ENCODE results near the gene KCNQ1.

Gene KCNQ1

GRCh38 chr11:2820976-2821375, 376.2 kb downstream of the KCNQ1 start:
- DNase-seq: no peak

- no peak for DNase-seq
Measured at GRCh38 chr11:2821891-2822290, 377.1 kb downstream of the KCNQ1 start.

- DNase-seq: no peak
Measured at GRCh38 chr11:2824851-2825250, 380.0 kb downstream of the KCNQ1 start.

- DNase-seq: no peak
Measured at GRCh38 chr11:2825261-2825888, 380.6 kb downstream of the KCNQ1 start.

GRCh38 chr11:2825889-2826678, 381.3 kb downstream of the KCNQ1 start:
- DNase-seq: no peak

- DNase-seq: no peak
Measured at GRCh38 chr11:2826679-2827056, 381.9 kb downstream of the KCNQ1 start.

GRCh38 chr11:2827256-2827655, 382.4 kb downstream of the KCNQ1 start:
- no peak for DNase-seq

GRCh38 chr11:2827792-2828191, 383.0 kb downstream of the KCNQ1 start:
- DNase-seq: no peak

- DNase-seq: no peak
Measured at GRCh38 chr11:2828585-2829330, 383.9 kb downstream of the KCNQ1 start.

GRCh38 chr11:2830030-2830812, 385.4 kb downstream of the KCNQ1 start:
- no peak for DNase-seq

GRCh38 chr11:2830886-2831285, 386.1 kb downstream of the KCNQ1 start:
- no peak for DNase-seq

GRCh38 chr11:2831781-2832532, 387.1 kb downstream of the KCNQ1 start:
- DNase-seq: no peak

- no peak for DNase-seq
Measured at GRCh38 chr11:2832533-2833020, 387.8 kb downstream of the KCNQ1 start.

GRCh38 chr11:2833051-2833715, 388.4 kb downstream of the KCNQ1 start:
- DNase-seq: no peak

- no peak for DNase-seq
Measured at GRCh38 chr11:2833716-2834502, 389.1 kb downstream of the KCNQ1 start.

- no peak for DNase-seq
Measured at GRCh38 chr11:2834503-2835273, 389.9 kb downstream of the KCNQ1 start.

- no peak for DNase-seq
Measured at GRCh38 chr11:2835296-2835695, 390.5 kb downstream of the KCNQ1 start.

GRCh38 chr11:2835751-2836150, 390.9 kb downstream of the KCNQ1 start:
- DNase-seq: no peak

- DNase-seq: no peak
Measured at GRCh38 chr11:2836315-2837095, 391.7 kb downstream of the KCNQ1 start.
